Measurements from ENCODE around the gene RBFOX1. TPM values are rescaled to one million over a fixed set of nuclear protein-coding genes. Genes with fewer than 3 reads are reported as not detected.

The RBFOX1 gene
- total and polyA plus RNA-seq, 9 donors: 0.28 to 2.6 (median 0.48) TPM; not detected in 2

DNA sequence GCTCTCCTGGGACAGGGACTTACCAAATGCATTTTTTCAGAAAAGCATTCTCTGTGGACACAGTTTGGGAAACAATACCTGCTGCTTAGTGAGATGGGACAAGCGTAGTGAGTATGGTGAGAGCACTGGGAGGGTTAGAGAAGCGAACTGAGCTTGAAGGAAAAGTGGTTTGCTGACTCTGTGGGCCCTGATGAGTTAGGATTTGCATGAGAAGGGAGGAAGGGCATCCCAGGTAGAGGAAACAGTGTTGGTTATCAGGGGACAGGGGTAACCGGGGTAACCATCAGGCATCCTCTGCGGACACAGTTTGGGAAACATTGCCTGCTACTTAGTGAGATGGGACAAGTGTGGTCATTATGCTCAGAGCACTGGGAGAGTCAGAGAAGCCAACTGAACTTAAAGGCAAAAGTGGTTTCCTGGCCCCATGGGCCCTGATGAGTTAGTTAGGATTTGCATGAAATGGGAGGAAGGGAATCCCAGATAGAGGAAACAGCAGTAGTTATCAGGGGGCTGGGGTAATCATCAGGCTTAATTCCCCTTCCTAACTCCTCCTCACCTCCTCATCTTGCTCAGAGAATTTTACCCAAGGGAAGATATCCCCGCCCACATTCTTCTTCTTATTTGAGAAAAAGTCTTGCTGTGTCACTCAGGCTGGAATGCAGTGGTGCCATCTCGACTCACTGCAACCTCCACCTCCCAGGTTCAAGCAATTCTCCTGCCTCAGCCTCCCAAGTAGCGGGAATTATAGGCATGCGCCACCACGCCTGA is 319.3 kb downstream of the RBFOX1 start:
- intact Hi-C loops (cut with DNase I): no loop called here
- no peak for DNase-seq
- Histone ChIP-seq H3K4me1 (ENCODE audit: insufficient read depth) (no peaks in the 10 kb centered on the region), H3K36me3 (no peaks in the 10 kb centered on the region), H3K9me3 (no peaks in the 10 kb centered on the region), H3K27ac (no peak overlapping the region), H3K4me3 (no peak overlapping the region), H3K27me3 (no peaks in the 10 kb centered on the region)
- TF ChIP-seq, protein P1, sequence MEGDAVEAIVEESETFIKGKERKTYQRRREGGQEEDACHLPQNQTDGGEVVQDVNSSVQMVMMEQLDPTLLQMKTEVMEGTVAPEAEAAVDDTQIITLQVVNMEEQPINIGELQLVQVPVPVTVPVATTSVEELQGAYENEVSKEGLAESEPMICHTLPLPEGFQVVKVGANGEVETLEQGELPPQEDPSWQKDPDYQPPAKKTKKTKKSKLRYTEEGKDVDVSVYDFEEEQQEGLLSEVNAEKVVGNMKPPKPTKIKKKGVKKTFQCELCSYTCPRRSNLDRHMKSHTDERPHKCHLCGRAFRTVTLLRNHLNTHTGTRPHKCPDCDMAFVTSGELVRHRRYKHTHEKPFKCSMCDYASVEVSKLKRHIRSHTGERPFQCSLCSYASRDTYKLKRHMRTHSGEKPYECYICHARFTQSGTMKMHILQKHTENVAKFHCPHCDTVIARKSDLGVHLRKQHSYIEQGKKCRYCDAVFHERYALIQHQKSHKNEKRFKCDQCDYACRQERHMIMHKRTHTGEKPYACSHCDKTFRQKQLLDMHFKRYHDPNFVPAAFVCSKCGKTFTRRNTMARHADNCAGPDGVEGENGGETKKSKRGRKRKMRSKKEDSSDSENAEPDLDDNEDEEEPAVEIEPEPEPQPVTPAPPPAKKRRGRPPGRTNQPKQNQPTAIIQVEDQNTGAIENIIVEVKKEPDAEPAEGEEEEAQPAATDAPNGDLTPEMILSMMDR (IDR thresholded peaks at IDR 0.05): no peak
- TF ChIP-seq POLR2A (IDR thresholded peaks at IDR 0.05): no peak
- TF ChIP-seq EP300 (IDR thresholded peaks at IDR 0.05): no peak
- WGBS, 3 donors: 84 to 91% (median 88%) methylated on average over 9 of the region's 9 CpGs

DNA sequence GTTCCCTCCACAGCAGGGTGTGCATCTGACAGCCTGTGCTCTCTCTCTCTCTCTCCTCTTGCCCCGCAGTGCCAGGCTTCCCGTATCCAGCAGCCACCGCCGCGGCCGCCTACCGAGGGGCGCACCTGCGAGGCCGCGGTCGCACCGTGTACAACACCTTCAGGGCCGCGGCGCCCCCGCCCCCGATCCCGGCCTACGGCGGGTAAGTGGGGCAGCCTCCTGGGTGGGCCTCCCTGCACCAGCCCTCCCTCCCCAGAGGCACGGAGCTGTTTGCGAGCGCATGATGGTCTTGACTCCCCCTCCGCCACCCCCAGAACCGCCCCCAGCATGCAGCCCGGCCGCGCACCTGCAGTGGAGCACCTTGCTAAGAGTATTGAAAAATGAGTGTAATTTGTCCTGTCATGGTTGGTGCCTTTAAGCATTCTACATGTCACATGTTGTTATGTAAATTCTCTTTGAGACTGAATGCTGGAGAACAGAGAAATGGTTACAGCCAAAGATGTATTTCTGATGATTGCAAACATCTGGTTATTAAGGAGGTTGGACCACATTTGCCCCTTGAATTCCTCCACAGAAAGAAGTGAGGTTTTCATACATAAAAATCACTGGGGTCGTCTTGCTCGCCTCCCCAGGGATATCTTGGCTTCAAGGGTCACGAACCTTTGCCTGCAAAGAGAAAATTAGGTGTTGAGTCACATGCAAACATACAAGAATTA is 321.3 kb downstream of the RBFOX1 start:
- DNase-seq: no peak
- no peak for TF ChIP-seq EP300 (IDR thresholded peaks at IDR 0.05)
- TF ChIP-seq, protein P1 (IDR thresholded peaks at IDR 0.05): no peak
- no peak for TF ChIP-seq POLR2A (IDR thresholded peaks at IDR 0.05)
- intact Hi-C loops (cut with DNase I): no loop called here
- Histone ChIP-seq H3K27me3 (no peaks in the 10 kb centered on the region), H3K4me3 (no peak overlapping the region), H3K36me3 (no peaks in the 10 kb centered on the region), H3K4me1 (ENCODE audit: insufficient read depth) (no peaks in the 10 kb centered on the region), H3K27ac (no peak overlapping the region), H3K9me3 (no peaks in the 10 kb centered on the region)
- 88 to 93% (median 90%) methylated on average over 32 of the region's 32 CpGs for WGBS, 3 donors

DNA sequence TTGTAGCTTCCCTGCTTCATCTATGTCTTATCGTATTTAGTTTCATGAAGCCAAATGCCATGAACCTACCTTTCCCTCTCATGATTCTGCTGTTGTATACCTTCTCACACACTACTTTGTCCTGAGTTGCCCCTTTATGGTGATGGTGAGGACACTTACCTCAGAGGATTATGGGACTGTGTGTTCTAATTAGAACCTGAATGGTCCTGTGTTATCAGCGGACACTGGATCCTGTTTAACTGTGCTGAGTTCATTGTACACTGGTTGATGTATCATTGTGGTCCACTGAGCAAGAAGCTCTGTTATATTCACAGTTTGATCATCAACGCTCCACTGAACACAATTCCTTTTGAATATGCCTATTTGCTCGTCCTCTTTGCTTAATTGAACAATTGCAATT is 343.0 kb downstream of the RBFOX1 start:
- no peak for DNase-seq
- TF ChIP-seq EP300 (IDR thresholded peaks at IDR 0.05) (no peak), POLR2A (IDR thresholded peaks at IDR 0.05) (no peak)
- TF ChIP-seq, protein P1 (IDR thresholded peaks at IDR 0.05): no peak
- WGBS, 3 donors: 89% methylated on average over 4 of the region's 4 CpGs
- H3K9me3 ChIP-seq: no peaks in the 10 kb centered on the region
- no peak overlapping the region for H3K4me3 ChIP-seq
- H3K27ac ChIP-seq: no peak overlapping the region
- H3K4me1 ChIP-seq (ENCODE audit: insufficient read depth): no peaks in the 10 kb centered on the region
- H3K36me3 ChIP-seq: no peaks in the 10 kb centered on the region
- intact Hi-C loops (cut with DNase I): no loop called here
- H3K27me3 ChIP-seq: no peaks in the 10 kb centered on the region

DNA sequence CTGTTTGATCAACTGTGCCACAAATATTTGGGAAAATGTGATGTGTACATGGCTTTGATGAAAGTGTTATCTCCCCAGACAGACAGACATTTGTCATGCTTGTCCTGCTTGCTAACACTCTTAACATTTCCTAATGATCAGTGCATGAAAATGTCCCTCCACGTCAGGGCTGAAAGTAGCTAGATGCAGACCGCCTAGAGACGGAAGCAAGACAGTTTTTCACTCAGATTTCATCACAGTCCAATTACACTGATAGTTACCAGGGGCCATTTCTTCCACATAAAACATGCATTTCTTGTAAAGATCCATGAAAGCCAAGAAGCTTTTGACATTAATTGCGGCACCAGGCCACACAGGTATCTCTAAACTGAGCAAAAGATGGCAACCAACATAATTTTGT is 347.7 kb downstream of the RBFOX1 start:
- no peak for DNase-seq
- H3K4me1 ChIP-seq (ENCODE audit: insufficient read depth): no peaks in the 10 kb centered on the region
- intact Hi-C loops (cut with DNase I): no loop called here
- no peak overlapping the region for H3K27ac ChIP-seq
- WGBS, 3 donors: 86 to 90% (median 86%) methylated on average over 4 of the region's 4 CpGs
- H3K27me3 ChIP-seq: no peaks in the 10 kb centered on the region
- H3K4me3 ChIP-seq: no peak overlapping the region
- H3K36me3 ChIP-seq: no peaks in the 10 kb centered on the region
- H3K9me3 ChIP-seq: no peaks in the 10 kb centered on the region
- TF ChIP-seq EP300 (IDR thresholded peaks at IDR 0.05) (no peak), POLR2A (IDR thresholded peaks at IDR 0.05) (no peak)
- TF ChIP-seq, protein P1 (IDR thresholded peaks at IDR 0.05): no peak

Data from ovary (tissue), 9 donors.